Cardiac fibroblast (primary cell): ENCODE results near the gene RPL18.
A peak's percentile ranks its signal among the peaks of the same experiment; 100 is the strongest.
"Not testable (repeated sequence)": the region's sequence is repeated elsewhere in the genome, so short reads cannot be mapped to it uniquely, and the experiment has no call there.

ENCODE experiments used
- DNase-seq, 2 donors: peaks; one replicate each; pipeline versions ENCODE4 v3.0.0 to v3.0.0-alpha.2; 2010; ENCODE audit warnings: low read depth in 2 of 2
- H3K4me3 ChIP-seq, 2 donors: replicated peaks in 1 of 2; 1 replicate in 1 of 2; 2 replicates in 1 of 2; pipeline ENCODE4 v1.5.1; 2011; ENCODE audit warnings: low read depth in 2 of 2, low read length in 2 of 2, mild to moderate bottlenecking in 2 of 2, moderate library complexity in 1 of 2
- TF ChIP-seq, protein P1 (sequence below): IDR thresholded peaks from one replicate; pipeline ENCODE4 v1.5.1; 2011; ENCODE audit warnings: low read depth, mild to moderate bottlenecking, low read length, inconsistent platforms

The RPL18 gene

DNA sequence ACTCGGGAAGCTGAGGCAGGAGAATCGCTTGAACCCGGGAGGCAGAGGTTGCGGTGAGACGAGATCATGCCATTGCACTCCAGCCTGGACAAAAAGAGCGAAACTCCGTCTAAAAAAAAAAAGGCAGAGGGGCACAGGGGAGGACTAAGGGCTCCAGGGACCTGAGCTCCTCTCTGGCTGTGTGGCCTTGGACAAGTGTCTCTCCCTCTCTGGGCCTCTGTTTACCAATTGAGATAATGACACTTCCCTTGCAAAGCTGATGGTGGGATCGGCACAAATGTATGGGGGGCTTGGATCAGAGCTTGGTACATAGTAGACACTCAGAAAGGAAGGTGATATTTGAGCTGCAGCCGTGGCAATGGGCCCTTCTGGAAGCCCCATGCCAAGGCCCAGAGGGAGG is 23.8 kb downstream of the RPL18 start:
- TF ChIP-seq, protein P1, sequence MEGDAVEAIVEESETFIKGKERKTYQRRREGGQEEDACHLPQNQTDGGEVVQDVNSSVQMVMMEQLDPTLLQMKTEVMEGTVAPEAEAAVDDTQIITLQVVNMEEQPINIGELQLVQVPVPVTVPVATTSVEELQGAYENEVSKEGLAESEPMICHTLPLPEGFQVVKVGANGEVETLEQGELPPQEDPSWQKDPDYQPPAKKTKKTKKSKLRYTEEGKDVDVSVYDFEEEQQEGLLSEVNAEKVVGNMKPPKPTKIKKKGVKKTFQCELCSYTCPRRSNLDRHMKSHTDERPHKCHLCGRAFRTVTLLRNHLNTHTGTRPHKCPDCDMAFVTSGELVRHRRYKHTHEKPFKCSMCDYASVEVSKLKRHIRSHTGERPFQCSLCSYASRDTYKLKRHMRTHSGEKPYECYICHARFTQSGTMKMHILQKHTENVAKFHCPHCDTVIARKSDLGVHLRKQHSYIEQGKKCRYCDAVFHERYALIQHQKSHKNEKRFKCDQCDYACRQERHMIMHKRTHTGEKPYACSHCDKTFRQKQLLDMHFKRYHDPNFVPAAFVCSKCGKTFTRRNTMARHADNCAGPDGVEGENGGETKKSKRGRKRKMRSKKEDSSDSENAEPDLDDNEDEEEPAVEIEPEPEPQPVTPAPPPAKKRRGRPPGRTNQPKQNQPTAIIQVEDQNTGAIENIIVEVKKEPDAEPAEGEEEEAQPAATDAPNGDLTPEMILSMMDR, result no peak

DNA sequence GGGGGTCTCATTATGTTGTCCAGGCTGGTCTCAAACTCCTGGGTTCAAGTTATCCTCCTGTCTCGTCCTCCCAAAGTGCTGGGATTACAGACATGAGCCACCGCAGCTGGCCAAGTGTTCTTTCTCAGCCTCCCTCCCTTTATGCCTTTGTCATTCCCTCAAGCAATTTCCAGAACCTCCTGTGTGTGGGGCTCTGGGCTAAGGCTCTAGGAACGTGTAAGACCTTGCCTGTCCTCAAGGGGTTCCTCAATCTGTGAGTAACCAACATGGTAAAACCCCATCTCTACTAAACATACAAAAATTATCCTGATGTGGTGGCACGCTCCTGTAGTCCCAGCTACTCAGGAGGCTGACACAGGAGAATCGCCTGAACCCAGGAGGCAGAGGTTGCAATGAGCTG is 28.0 kb downstream of the RPL18 start:
- TF ChIP-seq, protein P1, result no peak
- DNase-seq, result peak; percentile 23 to 34
- no peak overlapping the region for H3K4me3 ChIP-seq

More for the DNA sequence above, 23.8 kb downstream of the RPL18 start:
- DNase-seq, result no peak
- H3K4me3 ChIP-seq, result no peak overlapping the region

DNA sequence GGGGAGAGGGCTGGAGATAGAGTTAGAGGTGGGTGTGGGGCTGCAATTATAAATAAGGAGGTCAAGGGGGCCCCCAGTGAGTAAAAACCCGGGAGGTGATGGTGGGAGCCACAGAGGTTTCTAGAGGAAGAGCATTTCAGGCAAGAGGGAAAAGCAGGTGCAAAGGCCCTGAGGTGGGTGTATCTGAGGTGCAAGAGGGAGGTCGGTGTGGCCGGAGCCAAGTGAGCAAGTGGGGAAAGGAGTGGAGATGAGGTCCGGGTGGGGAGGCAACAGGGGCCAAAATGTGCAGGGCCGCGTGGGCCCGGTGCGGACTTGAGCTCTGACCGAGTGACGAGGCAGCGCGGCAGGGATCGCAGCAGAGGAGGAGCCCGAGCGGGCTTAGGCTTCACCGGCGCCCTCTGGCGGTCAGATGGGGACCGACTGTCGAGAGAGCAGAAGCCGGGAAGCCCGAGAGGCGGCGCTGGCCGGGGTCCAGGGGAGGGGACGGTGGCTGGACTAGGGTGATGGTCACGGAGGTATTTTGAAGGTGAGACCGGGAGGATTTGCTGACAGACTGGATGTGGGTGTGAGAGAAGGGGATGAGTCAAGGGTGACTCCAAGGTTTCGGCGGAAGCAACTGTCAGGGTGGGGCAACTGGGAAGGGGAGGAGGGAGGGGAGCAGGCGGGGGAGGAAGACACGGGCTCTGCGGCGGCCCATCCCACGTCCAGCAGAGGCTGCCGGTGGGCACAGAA is 30.1 kb downstream of the RPL18 start:
- peak; percentile 88 for DNase-seq
- TF ChIP-seq, protein P1, result peak; percentile 97
- H3K4me3 ChIP-seq, result peak overlapping the region; percentile 31 to 44

DNA sequence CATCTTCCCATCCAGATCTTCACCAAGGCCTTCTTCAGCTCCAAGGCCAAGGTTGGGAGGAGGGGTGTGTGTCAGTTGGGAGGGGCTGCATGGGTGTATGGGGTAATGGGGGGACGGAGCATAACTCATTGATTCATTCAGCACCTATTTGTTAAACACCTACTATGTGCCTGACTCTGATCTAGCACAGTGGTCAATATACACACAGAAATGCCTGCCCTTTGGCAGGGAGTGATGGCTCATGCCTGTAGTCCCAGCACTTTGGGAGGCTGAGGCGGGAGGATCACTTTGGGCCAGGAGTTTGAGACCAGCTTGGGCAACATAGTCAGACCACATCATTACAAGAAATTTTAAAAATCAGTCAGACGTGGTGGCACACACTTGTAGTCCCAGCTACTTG is 31.6 kb downstream of the RPL18 start:
- DNase-seq, result no peak
- TF ChIP-seq, protein P1, result no peak
- H3K4me3 ChIP-seq, result no peak overlapping the region

DNA sequence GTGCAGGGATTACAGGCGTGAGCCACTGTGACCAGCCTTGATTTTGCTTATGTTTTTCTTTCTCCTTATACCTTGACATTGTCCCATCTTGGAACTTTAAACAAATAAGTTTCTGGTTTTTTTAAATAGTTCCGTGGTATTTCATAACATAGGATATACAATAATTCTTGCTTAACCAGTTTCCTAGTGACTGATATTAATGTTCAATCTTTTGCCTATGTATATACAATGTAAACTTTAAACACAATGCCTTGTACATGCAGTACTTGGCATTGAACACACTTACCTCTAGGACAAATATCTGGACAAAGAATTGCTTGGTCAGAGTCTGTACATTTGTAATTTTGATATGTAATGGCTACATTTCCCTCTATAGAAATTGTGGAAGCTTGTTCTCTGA is 36.8 kb downstream of the RPL18 start:
- no peak for DNase-seq
- no peak overlapping the region for H3K4me3 ChIP-seq
- TF ChIP-seq, protein P1, result no peak

DNA sequence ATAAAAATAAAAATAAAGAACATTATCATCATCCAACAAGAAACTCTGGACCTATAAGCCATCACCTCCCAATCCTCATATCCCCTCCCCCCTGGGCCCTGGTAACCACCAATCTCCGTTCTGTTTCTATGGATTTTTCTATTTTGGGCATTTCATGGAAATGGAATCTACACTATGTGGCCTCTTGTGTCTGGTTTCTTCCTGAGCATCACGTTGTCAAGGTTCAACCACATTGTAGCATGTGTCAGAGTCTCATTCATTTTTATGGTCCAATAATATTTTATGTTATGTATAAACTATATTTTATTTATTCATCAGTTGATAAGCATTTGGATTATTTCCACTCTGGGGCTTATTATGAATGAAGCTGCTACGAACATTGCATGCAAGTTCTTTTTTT is 40.1 kb downstream of the RPL18 start:
- TF ChIP-seq, protein P1, result no peak
- H3K4me3 ChIP-seq, result no peak overlapping the region
- no peak for DNase-seq

DNA sequence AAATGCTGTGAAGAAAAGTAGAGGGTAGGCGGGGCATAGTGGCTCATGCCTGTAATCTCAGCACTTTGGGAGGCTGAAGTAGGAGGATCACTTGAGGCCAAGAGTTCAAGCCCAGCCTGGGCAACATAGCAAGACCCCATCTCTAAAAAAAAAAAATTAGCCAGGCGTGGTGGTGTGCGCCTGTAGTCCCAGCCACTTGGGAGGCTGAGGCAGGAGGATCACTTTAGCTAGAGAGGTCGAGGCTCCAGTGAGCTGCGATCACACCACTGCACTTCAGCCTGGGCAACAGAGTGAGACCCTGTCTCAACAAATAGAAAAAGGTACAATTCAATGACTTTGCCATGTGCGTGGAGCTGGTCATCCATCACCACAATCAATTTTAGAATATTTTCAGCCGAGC is 41.1 kb downstream of the RPL18 start:
- H3K4me3 ChIP-seq, DNase-seq: not testable (repeated sequence)
